ENCODE data around the gene SLC4A8.

DNA sequence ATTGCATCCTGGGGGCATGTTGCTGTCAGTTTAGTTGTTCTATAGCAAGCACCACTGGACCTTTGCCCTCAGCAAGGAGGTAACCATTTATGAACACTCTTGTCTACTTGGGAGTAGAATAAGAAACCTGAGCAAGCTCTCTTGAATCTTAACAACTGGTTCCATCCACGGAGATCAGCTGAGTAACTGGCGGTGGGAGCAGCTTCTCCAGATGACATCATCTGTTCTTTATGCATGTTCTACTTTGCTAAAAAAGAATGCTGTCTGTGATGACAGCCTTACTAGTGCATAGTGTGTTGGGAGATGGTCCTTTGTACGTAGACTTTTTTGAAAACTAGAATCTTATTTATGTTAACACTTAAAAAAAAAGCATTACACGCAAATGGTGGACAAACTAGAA, 17.7 kb downstream of the SLC4A8 start:
- TF ChIP-seq TCF12 (IDR thresholded peaks at IDR 0.05; ENCODE audit: low read depth) (no peak), YY1 (IDR thresholded peaks at IDR 0.05; ENCODE audit: low read depth) (no peak), CREB1 (IDR thresholded peaks at IDR 0.05; ENCODE audit: low read depth) (no peak), TAF1 (IDR thresholded peaks at IDR 0.05; ENCODE audit: low read depth) (no peak), RAD21 (IDR thresholded peaks at IDR 0.05; ENCODE audit: low read depth) (no peak), FOXM1 (IDR thresholded peaks at IDR 0.05; ENCODE audit: borderline replicate concordance, low read depth) (no peak), CEBPB (IDR thresholded peaks at IDR 0.05) (no peak), EP300 (IDR thresholded peaks at IDR 0.05; ENCODE audit: borderline replicate concordance) (no peak)
- TF ChIP-seq, protein P1, sequence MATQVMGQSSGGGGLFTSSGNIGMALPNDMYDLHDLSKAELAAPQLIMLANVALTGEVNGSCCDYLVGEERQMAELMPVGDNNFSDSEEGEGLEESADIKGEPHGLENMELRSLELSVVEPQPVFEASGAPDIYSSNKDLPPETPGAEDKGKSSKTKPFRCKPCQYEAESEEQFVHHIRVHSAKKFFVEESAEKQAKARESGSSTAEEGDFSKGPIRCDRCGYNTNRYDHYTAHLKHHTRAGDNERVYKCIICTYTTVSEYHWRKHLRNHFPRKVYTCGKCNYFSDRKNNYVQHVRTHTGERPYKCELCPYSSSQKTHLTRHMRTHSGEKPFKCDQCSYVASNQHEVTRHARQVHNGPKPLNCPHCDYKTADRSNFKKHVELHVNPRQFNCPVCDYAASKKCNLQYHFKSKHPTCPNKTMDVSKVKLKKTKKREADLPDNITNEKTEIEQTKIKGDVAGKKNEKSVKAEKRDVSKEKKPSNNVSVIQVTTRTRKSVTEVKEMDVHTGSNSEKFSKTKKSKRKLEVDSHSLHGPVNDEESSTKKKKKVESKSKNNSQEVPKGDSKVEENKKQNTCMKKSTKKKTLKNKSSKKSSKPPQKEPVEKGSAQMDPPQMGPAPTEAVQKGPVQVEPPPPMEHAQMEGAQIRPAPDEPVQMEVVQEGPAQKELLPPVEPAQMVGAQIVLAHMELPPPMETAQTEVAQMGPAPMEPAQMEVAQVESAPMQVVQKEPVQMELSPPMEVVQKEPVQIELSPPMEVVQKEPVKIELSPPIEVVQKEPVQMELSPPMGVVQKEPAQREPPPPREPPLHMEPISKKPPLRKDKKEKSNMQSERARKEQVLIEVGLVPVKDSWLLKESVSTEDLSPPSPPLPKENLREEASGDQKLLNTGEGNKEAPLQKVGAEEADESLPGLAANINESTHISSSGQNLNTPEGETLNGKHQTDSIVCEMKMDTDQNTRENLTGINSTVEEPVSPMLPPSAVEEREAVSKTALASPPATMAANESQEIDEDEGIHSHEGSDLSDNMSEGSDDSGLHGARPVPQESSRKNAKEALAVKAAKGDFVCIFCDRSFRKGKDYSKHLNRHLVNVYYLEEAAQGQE (IDR thresholded peaks at IDR 0.05; ENCODE audit: low read depth), result no peak
- TF ChIP-seq, protein P2, sequence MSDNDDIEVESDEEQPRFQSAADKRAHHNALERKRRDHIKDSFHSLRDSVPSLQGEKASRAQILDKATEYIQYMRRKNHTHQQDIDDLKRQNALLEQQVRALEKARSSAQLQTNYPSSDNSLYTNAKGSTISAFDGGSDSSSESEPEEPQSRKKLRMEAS (IDR thresholded peaks at IDR 0.05), result no peak
- TF ChIP-seq, protein P3, sequence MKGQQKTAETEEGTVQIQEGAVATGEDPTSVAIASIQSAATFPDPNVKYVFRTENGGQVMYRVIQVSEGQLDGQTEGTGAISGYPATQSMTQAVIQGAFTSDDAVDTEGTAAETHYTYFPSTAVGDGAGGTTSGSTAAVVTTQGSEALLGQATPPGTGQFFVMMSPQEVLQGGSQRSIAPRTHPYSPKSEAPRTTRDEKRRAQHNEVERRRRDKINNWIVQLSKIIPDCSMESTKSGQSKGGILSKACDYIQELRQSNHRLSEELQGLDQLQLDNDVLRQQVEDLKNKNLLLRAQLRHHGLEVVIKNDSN (IDR thresholded peaks at IDR 0.05), result no peak
